GM12873 (cell line): ENCODE data around the gene AGBL3.

ENCODE experiments used
- TF ChIP-seq, protein P1 (sequence below): IDR thresholded peaks from 2 replicates; pipeline ENCODE4 v1.5.1; 2012; ENCODE audit warnings: low read depth, mild to moderate bottlenecking, moderate library complexity, low read length, control low read depth; ENCODE audit not compliant: insufficient read depth; ENCODE audit errors: missing control alignments

Gene AGBL3

DNA sequence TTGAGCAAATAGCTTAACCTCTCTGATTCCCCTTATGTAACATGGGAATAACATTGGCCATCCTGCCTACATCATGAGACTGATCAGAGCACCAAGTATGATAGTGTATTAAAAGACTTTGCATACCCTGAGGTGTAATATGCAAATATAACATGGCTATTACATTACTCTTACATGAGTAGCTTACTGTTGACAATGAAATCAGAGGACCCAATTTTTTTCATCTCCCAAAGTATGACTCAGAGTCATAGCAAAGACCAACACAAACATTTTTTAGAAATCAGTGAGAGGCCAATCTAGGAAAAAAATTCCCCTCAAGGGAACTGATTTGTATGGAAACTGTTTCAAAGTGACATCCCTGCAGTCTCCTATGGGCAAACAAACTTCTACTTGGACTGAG lies 114.5 kb downstream of the AGBL3 start:
- TF ChIP-seq, protein P1, sequence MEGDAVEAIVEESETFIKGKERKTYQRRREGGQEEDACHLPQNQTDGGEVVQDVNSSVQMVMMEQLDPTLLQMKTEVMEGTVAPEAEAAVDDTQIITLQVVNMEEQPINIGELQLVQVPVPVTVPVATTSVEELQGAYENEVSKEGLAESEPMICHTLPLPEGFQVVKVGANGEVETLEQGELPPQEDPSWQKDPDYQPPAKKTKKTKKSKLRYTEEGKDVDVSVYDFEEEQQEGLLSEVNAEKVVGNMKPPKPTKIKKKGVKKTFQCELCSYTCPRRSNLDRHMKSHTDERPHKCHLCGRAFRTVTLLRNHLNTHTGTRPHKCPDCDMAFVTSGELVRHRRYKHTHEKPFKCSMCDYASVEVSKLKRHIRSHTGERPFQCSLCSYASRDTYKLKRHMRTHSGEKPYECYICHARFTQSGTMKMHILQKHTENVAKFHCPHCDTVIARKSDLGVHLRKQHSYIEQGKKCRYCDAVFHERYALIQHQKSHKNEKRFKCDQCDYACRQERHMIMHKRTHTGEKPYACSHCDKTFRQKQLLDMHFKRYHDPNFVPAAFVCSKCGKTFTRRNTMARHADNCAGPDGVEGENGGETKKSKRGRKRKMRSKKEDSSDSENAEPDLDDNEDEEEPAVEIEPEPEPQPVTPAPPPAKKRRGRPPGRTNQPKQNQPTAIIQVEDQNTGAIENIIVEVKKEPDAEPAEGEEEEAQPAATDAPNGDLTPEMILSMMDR = no peak

DNA sequence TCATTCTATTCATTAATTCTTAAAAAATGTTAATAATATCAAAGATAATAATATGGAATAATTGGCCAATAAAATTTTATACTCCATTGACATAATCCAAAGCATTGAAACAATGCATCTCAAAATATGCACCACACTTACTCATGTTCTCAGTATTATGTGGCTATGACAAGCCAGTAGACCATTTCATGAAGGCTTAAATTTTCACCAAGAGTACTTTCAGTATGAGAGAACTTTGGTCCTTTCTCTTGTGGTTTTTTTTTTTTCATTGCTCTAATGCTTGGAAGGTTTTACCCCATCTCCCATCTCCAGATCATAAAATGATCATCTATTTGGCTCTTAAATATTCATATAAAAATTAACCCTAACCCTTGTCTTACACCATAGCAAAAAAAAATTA lies 116.1 kb downstream of the AGBL3 start:
- TF ChIP-seq, protein P1 = no peak

GRCh38 chr7:135109562-135109961 lies 123.3 kb downstream of the AGBL3 start:
- TF ChIP-seq, protein P1 = no peak

- TF ChIP-seq, protein P1 = no peak
These were observed 123.7 kb downstream of the AGBL3 start for GRCh38 chr7:135109976-135110375.

GRCh38 chr7:135111379-135111778 lies 125.1 kb downstream of the AGBL3 start:
- TF ChIP-seq, protein P1 = no peak

- TF ChIP-seq, protein P1 = no peak
These were observed 128.3 kb downstream of the AGBL3 start for GRCh38 chr7:135114622-135115021.

DNA sequence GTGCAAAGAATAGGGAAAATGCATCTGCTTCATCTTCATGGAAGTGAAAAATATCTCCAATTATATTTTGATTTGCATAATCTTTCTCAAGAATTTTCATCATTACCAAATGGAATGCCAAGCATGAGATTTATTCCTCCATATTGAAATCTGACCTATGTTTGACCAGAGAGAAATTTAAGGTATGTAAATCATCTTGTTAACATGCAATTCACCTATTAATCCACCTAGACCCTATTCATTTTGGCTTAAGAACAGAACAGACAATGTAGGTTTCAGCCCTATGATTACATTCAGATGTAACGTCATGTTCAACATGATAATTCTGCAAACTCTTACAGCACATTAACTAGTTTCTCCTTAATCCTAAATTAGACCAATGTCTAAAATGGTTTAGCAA lies 130.8 kb downstream of the AGBL3 start:
- TF ChIP-seq, protein P1 = no peak
